H1 (cell line): ENCODE data around the gene TNS2. TPM values are rescaled to one million over a fixed set of nuclear protein-coding genes. Genes with fewer than 3 reads are reported as not detected.

Experiments used
- CTCF ChIA-PET: fragments of 300-600 bp; sonication (Branson Sonifier 250); formaldehyde crosslinking; loops from one replicate; lab custom pipeline; 2021; ENCODE audit not compliant: partially characterized antibody; lab: Charles Lee
- POLR2A ChIA-PET: fragments of 300-600 bp; sonication (Branson Sonifier 250); formaldehyde crosslinking; loops from one replicate; lab custom pipeline; 2021; ENCODE audit warnings: inconsistent platforms; ENCODE audit not compliant: partially characterized antibody; lab: Charles Lee
- DNase-seq, 2 experiments: peaks; one replicate each; pipeline versions ENCODE4 v3.0.0 to v3.0.0-alpha.2; 2010 to 2022; ENCODE audit warnings: low spot score in 2 of 2, low read depth in 1 of 2, mixed read lengths in 1 of 2
- FAIRE-seq: peaks from 2 replicates; lab custom pipeline; 2011; peaks lifted over from hg19 to GRCh38; lab: Jason Lieb, UNC
- H2AFZ ChIP-seq: 2 replicates; pipeline ENCODE4 v1.8.1; 2012; ENCODE audit warnings: low read length, inconsistent platforms
- H2AK5ac ChIP-seq: 2 replicates; pipeline ENCODE4 v1.6.1; 2013; ENCODE audit warnings: low read depth, low read length
- H2BK120ac ChIP-seq: replicated peaks from 2 replicates; pipeline ENCODE3; 2013; ENCODE audit warnings: low read depth, low read length, inconsistent platforms
- H2BK12ac ChIP-seq: 2 replicates; pipeline ENCODE4 v1.6.1; 2013; ENCODE audit warnings: low read depth, low read length
- H2BK15ac ChIP-seq: 2 replicates; pipeline ENCODE4 v1.6.1; 2013; ENCODE audit warnings: low read length
- H2BK20ac ChIP-seq: 2 replicates; pipeline ENCODE4 v1.6.1; 2013; ENCODE audit warnings: low read length
- H2BK5ac ChIP-seq: 2 replicates; pipeline ENCODE4 v1.6.1; 2013; ENCODE audit warnings: low read depth, low read length
- H3K14ac ChIP-seq: 2 replicates; pipeline ENCODE4 v1.6.1; 2013; ENCODE audit warnings: inconsistent platforms; ENCODE audit not compliant: insufficient read length
- H3K18ac ChIP-seq: 2 replicates; pipeline ENCODE4 v1.6.1; 2013; ENCODE audit warnings: low read length; ENCODE audit errors: extremely low read depth
- H3K23ac ChIP-seq: 2 replicates; pipeline ENCODE4 v1.6.1; 2013; ENCODE audit warnings: inconsistent platforms; ENCODE audit not compliant: insufficient read length
- H3K23me2 ChIP-seq: 2 replicates; pipeline ENCODE4 v1.6.1; 2013; ENCODE audit warnings: low read depth, low read length
- H3K27ac ChIP-seq: 2 replicates; pipeline ENCODE4 v1.6.1; 2011; ENCODE audit warnings: low read depth, low read length, inconsistent platforms
- H3K27me3 ChIP-seq, 4 experiments: replicated peaks in 1 of 4; 1 replicate in 1 of 4; 2 replicates in 3 of 4; pipeline versions ENCODE4 v1.6.1 to v1.8.1; 2011 to 2013; ENCODE audit warnings: low read length in 3 of 4, mild to moderate bottlenecking in 3 of 4, inconsistent platforms in 2 of 4, mixed read lengths in 2 of 4, moderate library complexity in 1 of 4; ENCODE audit not compliant: control insufficient read depth in 3 of 4, insufficient read depth in 3 of 4; ENCODE audit errors: extremely low read depth in 1 of 4
- H3K36me3 ChIP-seq, 4 experiments: 2 replicates each; pipeline versions ENCODE4 v1.6.1 to v1.8.1; 2011 to 2013; ENCODE audit warnings: mild to moderate bottlenecking in 4 of 4, low read length in 3 of 4, moderate library complexity in 2 of 4, control low read depth in 1 of 4, inconsistent platforms in 1 of 4; ENCODE audit not compliant: insufficient read depth in 4 of 4, control insufficient read depth in 2 of 4
- H3K4ac ChIP-seq: replicated peaks from 2 replicates; pipeline ENCODE3; 2013; ENCODE audit warnings: low read length, low read depth, mixed read lengths, inconsistent platforms; ENCODE audit not compliant: insufficient read length
- H3K4me1 ChIP-seq, 4 experiments: replicated peaks in 1 of 4; 1 replicate in 1 of 4; 2 replicates in 3 of 4; pipeline versions ENCODE4 v1.6.1 to v1.8.1; 2011 to 2013; ENCODE audit warnings: low read length in 3 of 4, inconsistent platforms in 2 of 4, mixed read lengths in 1 of 4; ENCODE audit not compliant: insufficient read depth in 4 of 4, control insufficient read depth in 3 of 4
- H3K4me2 ChIP-seq, 2 experiments: 2 replicates each; pipeline versions ENCODE4 v1.6.1 to v1.8.1; 2011 to 2013; ENCODE audit warnings: low read depth in 2 of 2, low read length in 2 of 2, control low read depth in 1 of 2, inconsistent platforms in 1 of 2, mild to moderate bottlenecking in 1 of 2; ENCODE audit not compliant: insufficient read depth in 1 of 2
- H3K4me3 ChIP-seq, 4 experiments: fragments of 200-600, 300-600 bp in 1 of 4; sonication (generic), shearing (Covaris generic), sonication (Bioruptor Twin) in 1 of 4; 2 replicates each; pipeline versions ENCODE4 v1.5.1 to v1.8.1; 2011 to 2016; ENCODE audit warnings: low read length in 4 of 4, low read depth in 3 of 4, control low read depth in 2 of 4, inconsistent platforms in 2 of 4, mild to moderate bottlenecking in 2 of 4, mixed read lengths in 1 of 4, moderate library complexity in 1 of 4; ENCODE audit not compliant: insufficient read depth in 2 of 4; ENCODE audit errors: extremely low read depth in 1 of 4
- H3K56ac ChIP-seq: replicated peaks from 2 replicates; pipeline ENCODE3; 2013; ENCODE audit warnings: low read depth, mild to moderate bottlenecking, mixed read lengths, low read length, inconsistent platforms; ENCODE audit not compliant: insufficient read length
- H3K79me1 ChIP-seq: 2 replicates; pipeline ENCODE4 v1.6.1; 2013; ENCODE audit warnings: low read depth, low read length, control low read depth
- H3K79me2 ChIP-seq, 2 experiments: 2 replicates each; pipeline versions ENCODE4 v1.6.1 to v1.8.1; 2012 to 2013; ENCODE audit warnings: low read length in 2 of 2, mild to moderate bottlenecking in 2 of 2, inconsistent platforms in 1 of 2; ENCODE audit not compliant: insufficient read depth in 2 of 2, control insufficient read depth in 1 of 2
- H3K9ac ChIP-seq, 4 experiments: replicated peaks in 1 of 4; 1 replicate in 1 of 4; 2 replicates in 3 of 4; pipeline versions ENCODE4 v1.6.1 to v1.8.1; 2011 to 2013; ENCODE audit warnings: low read depth in 3 of 4, low read length in 3 of 4, control low read depth in 2 of 4, mild to moderate bottlenecking in 2 of 4, moderate library complexity in 2 of 4, inconsistent platforms in 1 of 4; ENCODE audit errors: extremely low read depth in 1 of 4
- H3K9me3 ChIP-seq, 2 experiments: 2 replicates each; pipeline versions ENCODE4 v1.6.1 to v1.8.1; 2012 to 2013; ENCODE audit warnings: mild to moderate bottlenecking in 2 of 2, moderate library complexity in 2 of 2, control low read depth in 1 of 2, inconsistent platforms in 1 of 2, low read depth in 1 of 2, low read length in 1 of 2, mixed read lengths in 1 of 2; ENCODE audit not compliant: insufficient read depth in 2 of 2
- H4K20me1 ChIP-seq, 2 experiments: replicated peaks in 1 of 2; 2 replicates each; pipeline versions ENCODE3 to v1.8.1; 2011 to 2013; ENCODE audit warnings: inconsistent platforms in 2 of 2, low read length in 2 of 2, mild to moderate bottlenecking in 1 of 2; ENCODE audit not compliant: insufficient read depth in 2 of 2, control insufficient read depth in 1 of 2
- H4K5ac ChIP-seq: 2 replicates; pipeline ENCODE4 v1.6.1; 2013; ENCODE audit warnings: low read length, low read depth, mixed read lengths, inconsistent platforms; ENCODE audit not compliant: insufficient read length
- H4K8ac ChIP-seq: 2 replicates; pipeline ENCODE4 v1.8.0; 2013; ENCODE audit warnings: mild to moderate bottlenecking, moderate library complexity, low read length, inconsistent platforms; ENCODE audit not compliant: insufficient read depth; ENCODE audit errors: extremely low read depth
- H4K91ac ChIP-seq: replicated peaks from 2 replicates; pipeline ENCODE3; 2013; ENCODE audit warnings: low read length, mixed read lengths, inconsistent platforms; ENCODE audit not compliant: insufficient read length
- CBX5 ChIP-seq: fragments of 300-800, 300-1000 bp; sonication (generic); IDR thresholded peaks from 2 replicates; pipeline ENCODE4 v1.7.1; 2016; ENCODE audit warnings: antibody characterized with exemption, low read length, low read depth
- GTF2F1 ChIP-seq: IDR thresholded peaks from 2 replicates; pipeline ENCODE4 v1.6.1; 2012; ENCODE audit warnings: low read depth, low read length, improper control_type of control experiment, borderline replicate concordance
- HDAC2 ChIP-seq, 2 experiments: fragments of 300-600 bp in 1 of 2; sonication (generic) in 1 of 2; IDR thresholded peaks; 2 replicates each; pipeline ENCODE4 v1.6.1; 2011 to 2012; ENCODE audit warnings: low read depth in 2 of 2, low read length in 2 of 2, mild to moderate bottlenecking in 2 of 2, moderate library complexity in 2 of 2, borderline replicate concordance in 1 of 2, inconsistent platforms in 1 of 2
- MAFK ChIP-seq: IDR thresholded peaks from 2 replicates; pipeline ENCODE4 v1.6.1; 2012; ENCODE audit warnings: low read depth, mild to moderate bottlenecking, improper control_type of control experiment, low read length
- POLR2A ChIP-seq, 2 experiments: IDR thresholded peaks; 1 replicate in 1 of 2; 2 replicates in 1 of 2; pipeline ENCODE4 v1.6.1; 2011; ENCODE audit warnings: low read depth in 2 of 2, low read length in 2 of 2, mild to moderate bottlenecking in 2 of 2; ENCODE audit errors: control extremely low read depth in 1 of 2
- POLR2AphosphoS5 ChIP-seq: IDR thresholded peaks from 2 replicates; pipeline ENCODE4 v1.6.1; 2011; ENCODE audit warnings: low read depth, low read length
- SP2 ChIP-seq: IDR thresholded peaks from 2 replicates; pipeline ENCODE4 v1.6.1; 2012; ENCODE audit warnings: mild to moderate bottlenecking, low read length, inconsistent platforms
- TCF12 ChIP-seq: IDR thresholded peaks from 2 replicates; pipeline ENCODE4 v1.6.1; 2011; ENCODE audit warnings: low read depth, mild to moderate bottlenecking, low read length
- TEAD4 ChIP-seq: IDR thresholded peaks from 2 replicates; pipeline ENCODE4 v1.6.1; 2012; ENCODE audit warnings: low read depth, low read length, inconsistent platforms, mixed read lengths
- WGBS, 2 experiments: shearing (Covaris generic) in 1 of 2; methylation state at CpG; one replicate each; pipeline versions ENCODE4 v1.1.6 to v1.1.7; 2013 to 2015; ENCODE audit warnings: low lambda C conversion rate in 2 of 2, mixed read lengths in 2 of 2, inconsistent platforms in 1 of 2, low coverage in 1 of 2, missing lambda C conversion rate in 1 of 2; ENCODE audit not compliant: insufficient replicate concordance in 2 of 2, insufficient coverage in 1 of 2, insufficient read length in 1 of 2; ENCODE audit errors: extremely low coverage in 1 of 2, missing lambda C conversion rate in 1 of 2; 5-methylcytosine and 5-hydroxymethylcytosine counted together
- polyA plus RNA-seq, 7 experiments: library from polyadenylated mRNA; depleted of rRNA in 3 of 7; stranded (reverse) in 5 of 7; unstranded in 2 of 7; fragments of >200 nt in 5 of 7; fragments of 200-250 nt in 2 of 7; gene quantifications; 1 replicate in 5 of 7; 2 replicates in 1 of 7; 4 replicates in 1 of 7; pipeline versions ENCODE4 v1.2.1 to v1.2.3, GENCODE V29; 2011 to 2013; ENCODE audit warnings: missing spikeins in 2 of 7, mixed read lengths in 2 of 7
- total RNA-seq: library from RNA; stranded (reverse); fragmentation: NEBNext Ultra II Directional; extraction: Animal tissue kit (Norgen Biotek cat#: 25700); gene quantifications from 2 replicates; pipeline ENCODE4 v1.2.1, GENCODE V29; 2021
- TF ChIP-seq, protein P1 (sequence below), 3 experiments: IDR thresholded peaks; 1 replicate in 2 of 3; 2 replicates in 1 of 3; pipeline versions ENCODE4 v1.5.1 to v1.6.1; 2011; ENCODE audit warnings: low read length in 3 of 3, mild to moderate bottlenecking in 3 of 3, inconsistent platforms in 2 of 3, low read depth in 1 of 3, moderate library complexity in 1 of 3; ENCODE audit not compliant: insufficient read depth in 1 of 3; ENCODE audit errors: control extremely low read depth in 1 of 3

TNS2 gene
- total and polyA plus RNA-seq, 2 of the 8 experiments (the other 6 are each of a cell fraction or from before 2014, with no cell fraction given): 2.8 to 4.7 TPM

DNA sequence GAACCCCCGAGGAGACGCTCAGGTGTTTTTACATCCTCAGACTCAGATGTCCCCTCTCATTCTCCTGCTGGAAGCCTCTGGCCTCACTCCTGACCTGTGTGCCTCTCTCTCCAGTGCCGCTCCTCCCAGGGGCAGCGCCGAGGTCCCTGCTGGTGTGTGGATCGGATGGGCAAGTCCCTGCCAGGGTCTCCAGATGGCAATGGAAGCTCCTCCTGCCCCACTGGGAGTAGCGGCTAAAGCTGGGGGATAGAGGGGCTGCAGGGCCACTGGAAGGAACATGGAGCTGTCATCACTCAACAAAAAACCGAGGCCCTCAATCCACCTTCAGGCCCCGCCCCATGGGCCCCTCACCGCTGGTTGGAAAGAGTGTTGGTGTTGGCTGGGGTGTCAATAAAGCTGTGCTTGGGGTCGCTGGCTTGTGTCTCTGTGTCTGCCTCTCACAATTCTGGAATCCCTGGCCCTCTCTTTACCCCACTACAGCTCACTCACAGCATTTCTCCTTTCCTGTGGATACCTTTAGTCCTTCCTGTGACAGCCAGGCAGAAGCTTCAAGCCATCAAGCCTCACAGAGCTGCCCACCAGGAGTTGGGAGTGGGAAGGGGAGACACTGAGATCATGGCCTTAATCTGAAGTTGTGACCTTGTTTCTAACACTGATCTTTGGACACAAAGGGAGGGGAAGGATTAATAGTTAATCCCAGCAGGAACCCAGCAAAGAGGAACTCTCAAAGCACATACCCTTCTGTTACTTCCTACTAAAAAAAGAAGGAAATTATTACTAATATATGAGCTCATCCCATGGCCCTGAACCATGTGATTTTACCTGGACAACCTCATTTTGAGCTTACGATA, 52.3 kb downstream of the TNS2 start:
- Histone ChIP-seq H3K4ac (no peak overlapping the region), H2BK20ac (0 out of 2 replicates have a peak overlapping the region, but pooled peaks have one; percentile 61), H3K79me2 (no peaks in the 10 kb centered on the region), H3K27me3 (peaks cover 0 to 16% (median 11%) of the 10 kb centered on the region in 4 experiments; a peak in 5 of 7 replicates), H2BK12ac (no peak overlapping the region), H2BK120ac (no peak overlapping the region), H3K18ac (no peak overlapping the region), H3K4me1 (peaks cover 6 to 14% (median 8%) of the 10 kb centered on the region in 4 experiments; a peak in 6 of 7 replicates), H3K27ac (no peak overlapping the region), H4K8ac (no peak overlapping the region), H4K5ac (no peak overlapping the region), H2BK15ac (no peak overlapping the region), H3K36me3 (no peaks in the 10 kb centered on the region), H4K20me1 (no peaks in the 10 kb centered on the region), H3K23ac (no peak overlapping the region), H3K23me2 (peaks cover 19% of the 10 kb centered on the region), H2AFZ (no peak overlapping the region), H3K9ac (no peak overlapping the region), H3K4me2 (no peak overlapping the region), H3K56ac (no peak overlapping the region), H3K4me3 (no peak overlapping the region), H4K91ac (no peak overlapping the region), H3K14ac (no peak overlapping the region), H2AK5ac (no peak overlapping the region), H3K79me1 (no peaks in the 10 kb centered on the region), H3K9me3 (no peaks in the 10 kb centered on the region), H2BK5ac (no peak overlapping the region)
- ChIA-PET CTCF (interaction anchor here (0.9 to 19.1 kb wide), 16 partner anchors 8 to 96 kb away, joined by 3 to 531 read pairs (median 4); partner anchors contain the start of gene SPRYD3), POLR2A (interaction anchor here (0.5 to 2.1 kb wide), 8 partner anchors 8 to 119 kb away, joined by 3 to 6 read pairs (median 4); partner anchors contain the start of gene SPRYD3)
- WGBS, 2 experiments: 80% methylated on average over 7 of the region's 12 CpGs; no CpG with 5 or more reads in 1 of the 2 experiments
- FAIRE-seq (no peak), DNase-seq (no peak)
- TF ChIP-seq GTF2F1 (no peak), TEAD4 (no peak), CBX5 (no peak), POLR2AphosphoS5 (no peak), SP2 (no peak), POLR2A (IDR thresholded peaks at IDR 0.05; ENCODE audit: control extremely low read depth in 1 of 2, low read depth in 2 of 2, low read length in 2 of 2) (no peak), HDAC2 (IDR thresholded peaks at IDR 0.05; ENCODE audit: borderline replicate concordance in 1 of 2, low read depth in 2 of 2, low read length in 2 of 2) (no peak), MAFK (no peak), TCF12 (no peak)
- TF ChIP-seq, protein P1, sequence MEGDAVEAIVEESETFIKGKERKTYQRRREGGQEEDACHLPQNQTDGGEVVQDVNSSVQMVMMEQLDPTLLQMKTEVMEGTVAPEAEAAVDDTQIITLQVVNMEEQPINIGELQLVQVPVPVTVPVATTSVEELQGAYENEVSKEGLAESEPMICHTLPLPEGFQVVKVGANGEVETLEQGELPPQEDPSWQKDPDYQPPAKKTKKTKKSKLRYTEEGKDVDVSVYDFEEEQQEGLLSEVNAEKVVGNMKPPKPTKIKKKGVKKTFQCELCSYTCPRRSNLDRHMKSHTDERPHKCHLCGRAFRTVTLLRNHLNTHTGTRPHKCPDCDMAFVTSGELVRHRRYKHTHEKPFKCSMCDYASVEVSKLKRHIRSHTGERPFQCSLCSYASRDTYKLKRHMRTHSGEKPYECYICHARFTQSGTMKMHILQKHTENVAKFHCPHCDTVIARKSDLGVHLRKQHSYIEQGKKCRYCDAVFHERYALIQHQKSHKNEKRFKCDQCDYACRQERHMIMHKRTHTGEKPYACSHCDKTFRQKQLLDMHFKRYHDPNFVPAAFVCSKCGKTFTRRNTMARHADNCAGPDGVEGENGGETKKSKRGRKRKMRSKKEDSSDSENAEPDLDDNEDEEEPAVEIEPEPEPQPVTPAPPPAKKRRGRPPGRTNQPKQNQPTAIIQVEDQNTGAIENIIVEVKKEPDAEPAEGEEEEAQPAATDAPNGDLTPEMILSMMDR (IDR thresholded peaks at IDR 0.05; ENCODE audit: control extremely low read depth in 1 of 3, insufficient read depth in 1 of 3, low read depth in 1 of 3, low read length in 3 of 3): no peak
